Loucy (cell line): ENCODE data around the gene USP31.
A peak's percentile ranks its signal among the peaks of the same experiment; 100 is the strongest.

Source experiments
- H2AFZ ChIP-seq: fragments of 200-600 bp; sonication (generic); 2 replicates; pipeline ENCODE4 v1.6.0; 2016; ENCODE audit warnings: antibody characterized with exemption, mild to moderate bottlenecking, low read length, moderate library complexity
- H3F3A ChIP-seq: fragments of 200-600 bp; 2 replicates; pipeline ENCODE4 v1.6.0; 2016; ENCODE audit warnings: antibody characterized with exemption, low read depth, mild to moderate bottlenecking
- H3K27me3 ChIP-seq: fragments of 200-600 bp; sonication (generic); 2 replicates; pipeline ENCODE4 v1.6.1; 2014; ENCODE audit warnings: low read length, mild to moderate bottlenecking; ENCODE audit not compliant: insufficient read depth, poor library complexity, severe bottlenecking
- H3K36me3 ChIP-seq: fragments of 200-600 bp; sonication (generic); 2 replicates; pipeline ENCODE4 v1.6.1; 2016; ENCODE audit warnings: low read length; ENCODE audit not compliant: insufficient read depth
- H3K4me1 ChIP-seq: fragments of 200-600 bp; sonication (generic); 2 replicates; pipeline ENCODE4 v1.5.1; 2014; ENCODE audit warnings: low read length, mild to moderate bottlenecking; ENCODE audit not compliant: insufficient read depth, poor library complexity, severe bottlenecking
- H3K4me2 ChIP-seq: fragments of 200-600 bp; sonication (generic); 2 replicates; pipeline ENCODE4 v1.6.0; 2014; ENCODE audit warnings: antibody characterized with exemption, low read length, low read depth, mild to moderate bottlenecking; ENCODE audit not compliant: poor library complexity, severe bottlenecking
- H3K4me3 ChIP-seq: fragments of 200-600 bp; sonication (generic); 2 replicates; pipeline ENCODE4 v1.5.1; 2014; ENCODE audit warnings: low read length, mild to moderate bottlenecking, mixed read lengths; ENCODE audit not compliant: poor library complexity, severe bottlenecking
- H3K79me2 ChIP-seq: fragments of 200-600 bp; sonication (generic); 2 replicates; pipeline ENCODE4 v1.6.1; 2014; ENCODE audit warnings: low read length; ENCODE audit not compliant: insufficient read depth
- H3K9ac ChIP-seq: fragments of 200-600 bp; sonication (generic); 2 replicates; pipeline ENCODE4 v1.6.0; 2014; ENCODE audit warnings: mild to moderate bottlenecking, low read depth, low read length, moderate library complexity; ENCODE audit not compliant: poor library complexity, severe bottlenecking
- H3K9me2 ChIP-seq: fragments of 200-600 bp; sonication (generic); replicated peaks from 2 replicates; pipeline ENCODE4 v1.6.1; 2016; ENCODE audit warnings: low read depth, low read length, mixed read lengths
- H3K9me3 ChIP-seq: fragments of 200-600 bp; sonication (generic); 2 replicates; pipeline ENCODE4 v1.6.1; 2014; ENCODE audit warnings: mild to moderate bottlenecking, antibody characterized with exemption, low read length, low read depth; ENCODE audit not compliant: insufficient read depth
- H4K20me1 ChIP-seq: fragments of 200-600 bp; sonication (generic); 2 replicates; pipeline ENCODE4 v1.6.0; 2014; ENCODE audit warnings: antibody characterized with exemption, low read length, mild to moderate bottlenecking; ENCODE audit not compliant: insufficient read depth, poor library complexity, severe bottlenecking
- EZH2phosphoT487 ChIP-seq: fragments of 200-600 bp; IDR thresholded peaks from 2 replicates; pipeline ENCODE4 v1.6.1; 2018; ENCODE audit warnings: antibody characterized with exemption, mild to moderate bottlenecking, moderate library complexity, borderline replicate concordance
- TF ChIP-seq, protein P1 (sequence below): fragments of 200-600 bp; sonication (generic); conservative IDR thresholded peaks from 2 replicates; pipeline ENCODE4 v1.5.1; 2014; ENCODE audit warnings: mild to moderate bottlenecking, antibody characterized with exemption, low read length

Gene USP31

GRCh38 chr16:23061669-23062068 is 87.6 kb downstream of the USP31 start:
- Histone ChIP-seq H3K27me3 (no peaks in the 10 kb centered on the region), H3K9me3 (no peaks in the 10 kb centered on the region), H2AFZ (no peak overlapping the region), H3K4me3 (no peak overlapping the region), H3K4me2 (no peak overlapping the region), H3K9ac (no peak overlapping the region), H4K20me1 (no peaks in the 10 kb centered on the region), H3F3A (no peaks in the 10 kb centered on the region), H3K9me2 (no peaks in the 10 kb centered on the region), H3K36me3 (no peaks in the 10 kb centered on the region), H3K4me1 (no peaks in the 10 kb centered on the region), H3K79me2 (no peaks in the 10 kb centered on the region)
- TF ChIP-seq, protein P1, sequence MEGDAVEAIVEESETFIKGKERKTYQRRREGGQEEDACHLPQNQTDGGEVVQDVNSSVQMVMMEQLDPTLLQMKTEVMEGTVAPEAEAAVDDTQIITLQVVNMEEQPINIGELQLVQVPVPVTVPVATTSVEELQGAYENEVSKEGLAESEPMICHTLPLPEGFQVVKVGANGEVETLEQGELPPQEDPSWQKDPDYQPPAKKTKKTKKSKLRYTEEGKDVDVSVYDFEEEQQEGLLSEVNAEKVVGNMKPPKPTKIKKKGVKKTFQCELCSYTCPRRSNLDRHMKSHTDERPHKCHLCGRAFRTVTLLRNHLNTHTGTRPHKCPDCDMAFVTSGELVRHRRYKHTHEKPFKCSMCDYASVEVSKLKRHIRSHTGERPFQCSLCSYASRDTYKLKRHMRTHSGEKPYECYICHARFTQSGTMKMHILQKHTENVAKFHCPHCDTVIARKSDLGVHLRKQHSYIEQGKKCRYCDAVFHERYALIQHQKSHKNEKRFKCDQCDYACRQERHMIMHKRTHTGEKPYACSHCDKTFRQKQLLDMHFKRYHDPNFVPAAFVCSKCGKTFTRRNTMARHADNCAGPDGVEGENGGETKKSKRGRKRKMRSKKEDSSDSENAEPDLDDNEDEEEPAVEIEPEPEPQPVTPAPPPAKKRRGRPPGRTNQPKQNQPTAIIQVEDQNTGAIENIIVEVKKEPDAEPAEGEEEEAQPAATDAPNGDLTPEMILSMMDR = no peak
- no peak for TF ChIP-seq EZH2phosphoT487

GRCh38 chr16:23060458-23061320 is 88.6 kb downstream of the USP31 start:
- Histone ChIP-seq H3K9me2 (no peaks in the 10 kb centered on the region), H2AFZ (no peak overlapping the region), H3K27me3 (no peaks in the 10 kb centered on the region), H3K4me3 (no peak overlapping the region), H3K36me3 (no peaks in the 10 kb centered on the region), H3K9me3 (no peaks in the 10 kb centered on the region), H3K9ac (no peak overlapping the region), H3K4me1 (no peaks in the 10 kb centered on the region), H4K20me1 (no peaks in the 10 kb centered on the region), H3K79me2 (no peaks in the 10 kb centered on the region), H3K4me2 (no peak overlapping the region), H3F3A (no peaks in the 10 kb centered on the region)
- TF ChIP-seq, protein P1 = peak; percentile 96
- TF ChIP-seq EZH2phosphoT487 = no peak

DNA sequence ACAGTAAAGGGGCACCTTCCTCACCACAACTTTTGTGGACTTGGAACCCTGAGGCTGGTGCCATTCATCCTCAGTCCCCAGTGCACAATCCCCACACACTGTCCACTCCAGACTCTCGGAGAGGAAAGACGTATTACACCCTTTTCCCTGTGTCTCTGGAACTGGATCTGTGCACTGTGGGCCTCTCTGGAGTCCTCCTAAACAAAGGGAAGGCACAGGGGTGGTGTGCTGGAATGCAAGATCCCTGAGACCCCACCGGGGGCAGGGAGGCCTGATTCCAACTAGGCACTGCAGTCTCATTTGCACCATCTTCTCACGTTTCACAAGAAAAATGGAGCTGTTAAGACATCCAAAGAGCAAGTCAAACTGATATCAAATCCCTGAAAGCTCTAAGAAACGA is 89.8 kb downstream of the USP31 start:
- Histone ChIP-seq H3K4me1 (no peaks in the 10 kb centered on the region), H3K9me3 (no peaks in the 10 kb centered on the region), H3K36me3 (no peaks in the 10 kb centered on the region), H2AFZ (no peak overlapping the region), H4K20me1 (no peaks in the 10 kb centered on the region), H3K9me2 (no peaks in the 10 kb centered on the region), H3K9ac (no peak overlapping the region), H3K27me3 (no peaks in the 10 kb centered on the region), H3K4me3 (no peak overlapping the region), H3K4me2 (no peak overlapping the region), H3F3A (no peaks in the 10 kb centered on the region), H3K79me2 (no peaks in the 10 kb centered on the region)
- TF ChIP-seq, protein P1 = no peak
- no peak for TF ChIP-seq EZH2phosphoT487
